ENCODE results near the gene PID1.

GRCh38 chr2:229073935-229074334, 197.2 kb downstream of the PID1 start:
- TF ChIP-seq CTCF (IDR thresholded peaks at IDR 0.05) (no peak), POLR2AphosphoS5 (IDR thresholded peaks at IDR 0.05) (no peak), EP300 (IDR thresholded peaks at IDR 0.05) (no peak), POLR2A (IDR thresholded peaks at IDR 0.05) (no peak)

All from suprapubic skin (tissue), 4 donors.